GM23338 (cell line): ENCODE measurements around the gene CDK5R2. TPM values are rescaled to one million over a fixed set of nuclear protein-coding genes. Genes with fewer than 3 reads are reported as not detected.

Source experiments
- ATAC-seq: fragments of 200-7000 bp; cut with Tn5 transposase; 3 replicates; pipeline ENCODE4 v1.9.1; 2020
- DNase-seq: peaks from one replicate; pipeline ENCODE4 v3.0.0-alpha.2; 2015; ENCODE audit warnings: low spot score
- H2AFZ ChIP-seq: fragments of 200-600 bp; sonication (generic); 2 replicates; pipeline ENCODE4 v1.8.0; 2016; ENCODE audit warnings: antibody characterized with exemption, mild to moderate bottlenecking, moderate library complexity
- H3F3A ChIP-seq: fragments of 200-600 bp; sonication (generic); replicated peaks from 2 replicates; pipeline ENCODE4 v1.8.0; 2017; ENCODE audit warnings: antibody characterized with exemption, mixed run types, low read depth
- H3K27ac ChIP-seq: fragments of 200-600 bp; sonication (generic); 2 replicates; pipeline ENCODE4 v1.6.1; 2016; ENCODE audit warnings: low read depth
- H3K27me3 ChIP-seq: fragments of 200-600 bp; sonication (generic); 2 replicates; pipeline ENCODE4 v1.8.0; 2016; ENCODE audit warnings: mild to moderate bottlenecking, mixed run types, moderate library complexity; ENCODE audit not compliant: insufficient read depth
- H3K36me3 ChIP-seq: fragments of 200-600 bp; sonication (generic); 2 replicates; pipeline ENCODE4 v1.8.0; 2016; ENCODE audit warnings: mild to moderate bottlenecking; ENCODE audit not compliant: insufficient read depth
- H3K4me1 ChIP-seq: fragments of 200-600 bp; sonication (generic); 2 replicates; pipeline ENCODE4 v1.8.0; 2016; ENCODE audit warnings: mild to moderate bottlenecking, moderate library complexity; ENCODE audit not compliant: insufficient read depth
- H3K4me2 ChIP-seq: fragments of 200-600 bp; sonication (generic); 2 replicates; pipeline ENCODE4 v1.7.1; 2017; ENCODE audit warnings: mixed run types
- H3K4me3 ChIP-seq: fragments of 200-600 bp; sonication (generic); 2 replicates; pipeline ENCODE4 v1.6.1; 2016; ENCODE audit warnings: mixed run types
- H3K79me2 ChIP-seq: fragments of 200-600 bp; sonication (generic); replicated peaks from 2 replicates; pipeline ENCODE4 v1.8.0; 2017; ENCODE audit warnings: mild to moderate bottlenecking; ENCODE audit not compliant: insufficient read depth
- H3K9me2 ChIP-seq: fragments of 200-600 bp; sonication (generic); 2 replicates; pipeline ENCODE4 v1.8.0; 2017; ENCODE audit not compliant: insufficient read depth
- H4K20me1 ChIP-seq: fragments of 200-600 bp; sonication (generic); replicated peaks from 2 replicates; pipeline ENCODE4 v1.8.0; 2017; ENCODE audit warnings: mild to moderate bottlenecking; ENCODE audit not compliant: insufficient read depth
- H3K27ac Mint-ChIP-seq: 2 replicates; pipeline ENCODE4 v1.8.0; 2020; ENCODE audit warnings: inconsistent platforms, mild to moderate bottlenecking, moderate library complexity, mixed read lengths
- H3K27me3 Mint-ChIP-seq: 3 replicates; pipeline ENCODE4 v1.8.0; 2022; ENCODE audit warnings: low read depth, mild to moderate bottlenecking, moderate library complexity, mixed read lengths, inconsistent platforms; ENCODE audit not compliant: insufficient read depth, poor library complexity
- H3K36me3 Mint-ChIP-seq: 3 replicates; pipeline ENCODE4 v1.8.0; 2021; ENCODE audit warnings: low read depth, mild to moderate bottlenecking, inconsistent platforms, moderate library complexity, mixed read lengths
- H3K4me1 Mint-ChIP-seq: 3 replicates; pipeline ENCODE4 v1.8.0; 2020; ENCODE audit warnings: mild to moderate bottlenecking, inconsistent platforms, mixed read lengths
- H3K4me3 Mint-ChIP-seq: 3 replicates; pipeline ENCODE4 v1.8.0; 2021; ENCODE audit warnings: moderate library complexity, mild to moderate bottlenecking, inconsistent platforms, mixed read lengths
- H3K9me3 Mint-ChIP-seq: 3 replicates; pipeline ENCODE4 v1.8.0; 2020; ENCODE audit warnings: moderate library complexity, mild to moderate bottlenecking, inconsistent platforms, mixed read lengths
- CREB1 ChIP-seq: fragments of 250-450 bp; sonication (Bioruptor Pico); IDR thresholded peaks from 2 replicates; pipeline ENCODE4 v1.5.0; 2020; ENCODE audit warnings: low read depth, mild to moderate bottlenecking, moderate library complexity
- EZH2 ChIP-seq: fragments of 200-600 bp; sonication (generic); IDR thresholded peaks from one replicate; pipeline ENCODE4 v1.8.0; 2017; ENCODE audit warnings: antibody characterized with exemption, mild to moderate bottlenecking, low read depth; ENCODE audit not compliant: unreplicated experiment
- EZH2phosphoT487 ChIP-seq: fragments of 200-600 bp; sonication (generic); IDR thresholded peaks from one replicate; pipeline ENCODE4 v1.8.1; 2018; ENCODE audit warnings: antibody characterized with exemption; ENCODE audit not compliant: unreplicated experiment
- NANOG ChIP-seq: IDR thresholded peaks from 2 replicates; pipeline ENCODE4 v1.6.1; 2016; ENCODE audit warnings: antibody characterized with exemption, borderline replicate concordance
- ZNF114 ChIP-seq: fragments of 250-450 bp; sonication (Bioruptor Pico); IDR thresholded peaks from 2 replicates; pipeline ENCODE4 v1.5.0; 2020; ENCODE audit warnings: mild to moderate bottlenecking, moderate library complexity
- polyA plus RNA-seq: library from polyadenylated mRNA; unstranded; fragments of >200 nt; fragmentation: Nextera tagmentation; extraction: Ambion mirVana; gene quantifications from 2 replicates; pipeline ENCODE4 v1.2.1, GENCODE V29; 2016
- total RNA-seq: library from RNA; depleted of rRNA; stranded (reverse); fragments of >200 nt; shearing (Covaris generic); gene quantifications from 2 replicates; pipeline ENCODE4 v1.2.3, GENCODE V29; 2014
- TF ChIP-seq, protein P1 (sequence below), 2 experiments: fragments of 200-600 bp in 1 of 2; sonication (generic) in 1 of 2; conservative IDR thresholded peaks; 2 replicates each; pipeline versions ENCODE4 v1.5.1 to v1.6.1; 2016 to 2017; ENCODE audit warnings: antibody characterized with exemption in 2 of 2, low read depth in 2 of 2, mild to moderate bottlenecking in 2 of 2, moderate library complexity in 1 of 2
- TF ChIP-seq, protein P2 (sequence below): IDR thresholded peaks from 2 replicates; pipeline ENCODE4 v1.6.1; 2016; ENCODE audit warnings: antibody characterized with exemption
- TF ChIP-seq, protein P3 (sequence below): IDR thresholded peaks from one replicate; pipeline ENCODE4 v1.6.1; 2018; ENCODE audit warnings: antibody characterized with exemption; ENCODE audit not compliant: unreplicated experiment

The CDK5R2 gene
- total and polyA plus RNA-seq, 2 experiments from 2014 or later, result 0.56 TPM; not detected in 1

DNA sequence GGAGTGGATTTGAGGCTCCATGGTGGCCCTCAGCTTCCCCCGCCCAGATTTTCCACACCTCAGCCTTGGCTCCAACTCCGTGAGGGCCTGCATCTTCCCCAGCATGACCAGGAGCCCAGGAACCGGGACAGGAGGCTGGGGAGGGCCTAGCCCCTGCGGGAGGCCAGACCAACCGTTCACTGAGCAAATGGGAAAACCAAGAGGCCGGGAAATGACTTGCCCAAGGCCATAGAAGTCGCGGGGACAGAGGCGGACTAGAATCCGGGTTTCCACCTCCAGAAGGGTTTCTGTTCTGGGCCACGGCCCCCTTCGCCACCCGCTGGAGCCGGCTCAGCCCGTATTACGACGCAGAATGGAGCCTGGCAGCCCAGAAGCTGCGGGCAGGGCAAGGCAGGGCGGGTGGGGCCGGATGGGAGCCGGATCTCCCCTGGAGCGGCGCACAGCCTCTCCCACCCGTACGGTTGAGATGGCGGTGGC, 41.7 kb downstream of the CDK5R2 start:
- Histone ChIP-seq H3K27me3 (peaks cover 100% of the 10 kb centered on the region), H3K36me3 (no peaks in the 10 kb centered on the region), H2AFZ (no peak overlapping the region), H3F3A (0 out of 2 replicates have a peak, but pooled peaks cover 6% of the 10 kb centered on the region), H4K20me1 (peaks cover 4% of the 10 kb centered on the region; the same call in 1 of the 2 replicates), H3K4me2 (peak overlapping the region; percentile 90), H3K4me3 (peak overlapping the region; percentile 72), H3K9me2 (no peaks in the 10 kb centered on the region), H3K4me1 (peaks cover 37% of the 10 kb centered on the region), H3K79me2 (no peaks in the 10 kb centered on the region), H3K27ac (no peak overlapping the region)
- H3K9me3 Mint-ChIP-seq, result peaks cover 2% of the 10 kb centered on the region; the same call in 1 of the 3 replicates
- DNase-seq (no peak), ATAC-seq (no peak)
- no peaks in the 10 kb centered on the region; the same call in 2 of the 3 replicates for H3K36me3 Mint-ChIP-seq
- TF ChIP-seq CREB1 (CRISPR knock-in tag) (no peak), EZH2phosphoT487 (peak; percentile 76), ZNF114 (CRISPR knock-in tag) (no peak), NANOG (no peak), EZH2 (peak; percentile 92)
- TF ChIP-seq, protein P1, sequence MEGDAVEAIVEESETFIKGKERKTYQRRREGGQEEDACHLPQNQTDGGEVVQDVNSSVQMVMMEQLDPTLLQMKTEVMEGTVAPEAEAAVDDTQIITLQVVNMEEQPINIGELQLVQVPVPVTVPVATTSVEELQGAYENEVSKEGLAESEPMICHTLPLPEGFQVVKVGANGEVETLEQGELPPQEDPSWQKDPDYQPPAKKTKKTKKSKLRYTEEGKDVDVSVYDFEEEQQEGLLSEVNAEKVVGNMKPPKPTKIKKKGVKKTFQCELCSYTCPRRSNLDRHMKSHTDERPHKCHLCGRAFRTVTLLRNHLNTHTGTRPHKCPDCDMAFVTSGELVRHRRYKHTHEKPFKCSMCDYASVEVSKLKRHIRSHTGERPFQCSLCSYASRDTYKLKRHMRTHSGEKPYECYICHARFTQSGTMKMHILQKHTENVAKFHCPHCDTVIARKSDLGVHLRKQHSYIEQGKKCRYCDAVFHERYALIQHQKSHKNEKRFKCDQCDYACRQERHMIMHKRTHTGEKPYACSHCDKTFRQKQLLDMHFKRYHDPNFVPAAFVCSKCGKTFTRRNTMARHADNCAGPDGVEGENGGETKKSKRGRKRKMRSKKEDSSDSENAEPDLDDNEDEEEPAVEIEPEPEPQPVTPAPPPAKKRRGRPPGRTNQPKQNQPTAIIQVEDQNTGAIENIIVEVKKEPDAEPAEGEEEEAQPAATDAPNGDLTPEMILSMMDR (conservative IDR thresholded peaks at IDR 0.05; ENCODE audit: low read depth in 2 of 2), result no peak
- TF ChIP-seq, protein P2, sequence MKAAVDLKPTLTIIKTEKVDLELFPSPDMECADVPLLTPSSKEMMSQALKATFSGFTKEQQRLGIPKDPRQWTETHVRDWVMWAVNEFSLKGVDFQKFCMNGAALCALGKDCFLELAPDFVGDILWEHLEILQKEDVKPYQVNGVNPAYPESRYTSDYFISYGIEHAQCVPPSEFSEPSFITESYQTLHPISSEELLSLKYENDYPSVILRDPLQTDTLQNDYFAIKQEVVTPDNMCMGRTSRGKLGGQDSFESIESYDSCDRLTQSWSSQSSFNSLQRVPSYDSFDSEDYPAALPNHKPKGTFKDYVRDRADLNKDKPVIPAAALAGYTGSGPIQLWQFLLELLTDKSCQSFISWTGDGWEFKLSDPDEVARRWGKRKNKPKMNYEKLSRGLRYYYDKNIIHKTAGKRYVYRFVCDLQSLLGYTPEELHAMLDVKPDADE, result no peak
- TF ChIP-seq, protein P3, sequence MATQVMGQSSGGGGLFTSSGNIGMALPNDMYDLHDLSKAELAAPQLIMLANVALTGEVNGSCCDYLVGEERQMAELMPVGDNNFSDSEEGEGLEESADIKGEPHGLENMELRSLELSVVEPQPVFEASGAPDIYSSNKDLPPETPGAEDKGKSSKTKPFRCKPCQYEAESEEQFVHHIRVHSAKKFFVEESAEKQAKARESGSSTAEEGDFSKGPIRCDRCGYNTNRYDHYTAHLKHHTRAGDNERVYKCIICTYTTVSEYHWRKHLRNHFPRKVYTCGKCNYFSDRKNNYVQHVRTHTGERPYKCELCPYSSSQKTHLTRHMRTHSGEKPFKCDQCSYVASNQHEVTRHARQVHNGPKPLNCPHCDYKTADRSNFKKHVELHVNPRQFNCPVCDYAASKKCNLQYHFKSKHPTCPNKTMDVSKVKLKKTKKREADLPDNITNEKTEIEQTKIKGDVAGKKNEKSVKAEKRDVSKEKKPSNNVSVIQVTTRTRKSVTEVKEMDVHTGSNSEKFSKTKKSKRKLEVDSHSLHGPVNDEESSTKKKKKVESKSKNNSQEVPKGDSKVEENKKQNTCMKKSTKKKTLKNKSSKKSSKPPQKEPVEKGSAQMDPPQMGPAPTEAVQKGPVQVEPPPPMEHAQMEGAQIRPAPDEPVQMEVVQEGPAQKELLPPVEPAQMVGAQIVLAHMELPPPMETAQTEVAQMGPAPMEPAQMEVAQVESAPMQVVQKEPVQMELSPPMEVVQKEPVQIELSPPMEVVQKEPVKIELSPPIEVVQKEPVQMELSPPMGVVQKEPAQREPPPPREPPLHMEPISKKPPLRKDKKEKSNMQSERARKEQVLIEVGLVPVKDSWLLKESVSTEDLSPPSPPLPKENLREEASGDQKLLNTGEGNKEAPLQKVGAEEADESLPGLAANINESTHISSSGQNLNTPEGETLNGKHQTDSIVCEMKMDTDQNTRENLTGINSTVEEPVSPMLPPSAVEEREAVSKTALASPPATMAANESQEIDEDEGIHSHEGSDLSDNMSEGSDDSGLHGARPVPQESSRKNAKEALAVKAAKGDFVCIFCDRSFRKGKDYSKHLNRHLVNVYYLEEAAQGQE, result no peak
- peaks cover 24% of the 10 kb centered on the region for H3K4me1 Mint-ChIP-seq
- H3K27ac Mint-ChIP-seq, result no peak overlapping the region
- peaks cover 94% of the 10 kb centered on the region for H3K27me3 Mint-ChIP-seq
- peak overlapping the region; percentile 38; the same call in 1 of the 3 replicates for H3K4me3 Mint-ChIP-seq
